Measurements from ENCODE around the gene SPATA12.

Gene SPATA12, protein sequence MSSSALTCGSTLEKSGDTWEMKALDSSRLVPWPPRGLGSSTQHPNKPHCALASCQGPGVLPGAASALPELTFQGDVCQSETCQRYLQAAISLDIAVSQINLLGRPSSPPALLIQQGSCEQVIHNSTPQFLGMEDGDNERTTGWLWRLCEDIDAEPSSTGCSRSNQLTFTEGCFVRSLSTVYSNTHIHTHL

GRCh38 chr3:57060089-57060821, at the start of gene SPATA12:
TSS of gene SPATA12 (plus strand) at chr3:57060664. CDS start at chr3:57073695, 13,031 bp downstream.
- DNase-seq: no peak

DNA sequence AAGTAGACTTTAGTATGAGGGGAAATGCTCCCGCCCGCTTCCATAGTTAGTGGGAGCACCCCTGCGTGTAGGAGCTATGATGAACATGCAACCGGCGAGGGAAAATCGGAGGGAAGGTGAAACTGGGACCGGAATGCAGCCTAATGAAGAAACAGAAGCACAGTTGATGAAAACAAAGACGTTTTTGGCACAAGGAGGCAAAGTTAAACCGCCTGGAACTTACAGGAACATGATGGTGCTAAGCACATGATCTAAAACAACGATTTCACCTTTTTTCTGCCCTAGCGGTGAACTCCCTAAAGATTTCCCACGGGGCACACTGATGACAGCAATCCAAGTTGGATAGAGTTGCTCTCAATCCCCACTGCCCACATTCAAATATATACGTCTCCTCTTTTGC, 49.4 kb upstream of the SPATA12 start:
- no peak for DNase-seq

GRCh38 chr3:57012847-57013246, 47.6 kb upstream of the SPATA12 start:
- DNase-seq: no peak

GRCh38 chr3:57015350-57015729, 45.1 kb upstream of the SPATA12 start:
- DNase-seq: no peak

DNA sequence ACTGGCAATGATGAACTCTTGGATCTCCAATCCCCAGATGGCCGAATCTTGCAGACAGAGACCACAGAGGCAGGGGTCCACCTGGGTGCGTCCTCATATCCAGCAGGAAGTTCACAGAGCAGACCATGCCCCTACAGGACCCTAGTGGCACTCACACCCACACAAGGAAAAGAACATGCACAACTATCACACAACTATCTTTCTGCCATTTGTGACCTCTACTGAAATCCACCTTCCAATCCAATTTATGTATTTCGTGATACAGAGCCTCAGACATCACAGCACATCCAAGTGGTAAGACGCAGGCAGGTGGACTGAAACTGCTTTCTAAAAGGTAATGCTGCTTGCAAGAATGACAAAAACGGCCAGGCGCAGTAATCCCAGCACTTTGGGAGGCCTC, 44.6 kb upstream of the SPATA12 start:
- DNase-seq: no peak

DNA sequence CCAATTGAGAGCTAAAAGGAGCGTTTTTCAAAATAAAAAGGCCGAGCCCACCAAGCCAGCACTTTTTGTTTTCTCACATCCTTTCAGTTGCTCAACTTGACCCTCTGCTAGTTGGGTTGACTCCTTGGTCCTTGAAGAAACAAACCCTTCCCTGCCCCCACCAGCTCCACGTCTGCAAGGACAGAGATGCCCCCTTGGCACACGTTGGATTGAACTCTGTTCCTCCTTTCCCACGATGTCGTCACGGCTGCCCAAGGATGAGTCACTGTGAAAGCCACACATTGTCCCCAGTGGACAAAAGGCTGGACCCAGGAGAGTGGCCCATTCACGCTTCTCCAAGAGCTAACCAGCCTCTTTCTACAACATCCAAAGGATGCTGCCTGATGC, 43.0 kb upstream of the SPATA12 start:
- no peak for DNase-seq

GRCh38 chr3:57018246-57018645, 42.2 kb upstream of the SPATA12 start:
- DNase-seq: no peak

GRCh38 chr3:57019057-57019456, 41.4 kb upstream of the SPATA12 start:
- no peak for DNase-seq

GRCh38 chr3:57025237-57025636, 35.2 kb upstream of the SPATA12 start:
- DNase-seq: no peak

GRCh38 chr3:57026944-57027343, 33.5 kb upstream of the SPATA12 start:
- DNase-seq: no peak

GRCh38 chr3:57029383-57029782, 31.1 kb upstream of the SPATA12 start:
- no peak for DNase-seq

- DNase-seq: no peak
Measured at GRCh38 chr3:57029924-57030323, 30.5 kb upstream of the SPATA12 start.

DNA sequence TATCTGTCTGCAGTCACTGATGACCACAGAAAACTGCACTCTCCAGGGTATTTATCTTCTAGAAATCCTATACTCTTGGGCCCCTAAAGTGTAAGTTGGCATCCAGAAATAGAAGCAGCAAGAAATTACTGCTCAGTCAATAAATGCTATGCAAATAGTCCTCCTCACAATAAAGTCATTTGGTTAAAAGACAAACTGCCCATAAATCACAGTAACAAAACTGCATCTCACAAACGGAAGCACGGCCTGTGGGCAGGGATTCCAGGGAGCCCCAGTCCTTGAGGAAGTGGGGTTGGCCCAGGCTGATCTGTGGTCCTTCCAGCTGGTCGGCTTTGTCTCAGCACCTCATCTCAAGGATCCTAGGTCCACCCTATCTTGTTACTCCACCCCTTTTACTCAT, 29.7 kb upstream of the SPATA12 start:
- no peak for DNase-seq

- DNase-seq: no peak
Measured at GRCh38 chr3:57031631-57032541, 28.6 kb upstream of the SPATA12 start.

GRCh38 chr3:57036952-57037351, 23.5 kb upstream of the SPATA12 start:
- no peak for DNase-seq

- no peak for DNase-seq
Measured at GRCh38 chr3:57038466-57039164, 21.8 kb upstream of the SPATA12 start.

GRCh38 chr3:57041674-57042073, 18.8 kb upstream of the SPATA12 start:
- DNase-seq: no peak

GRCh38 chr3:57043518-57043917, 16.9 kb upstream of the SPATA12 start:
- no peak for DNase-seq

- no peak for DNase-seq
Measured at GRCh38 chr3:57046101-57046765, 14.2 kb upstream of the SPATA12 start.

- no peak for DNase-seq
Measured at GRCh38 chr3:57048052-57048671, 12.3 kb upstream of the SPATA12 start.

DNA sequence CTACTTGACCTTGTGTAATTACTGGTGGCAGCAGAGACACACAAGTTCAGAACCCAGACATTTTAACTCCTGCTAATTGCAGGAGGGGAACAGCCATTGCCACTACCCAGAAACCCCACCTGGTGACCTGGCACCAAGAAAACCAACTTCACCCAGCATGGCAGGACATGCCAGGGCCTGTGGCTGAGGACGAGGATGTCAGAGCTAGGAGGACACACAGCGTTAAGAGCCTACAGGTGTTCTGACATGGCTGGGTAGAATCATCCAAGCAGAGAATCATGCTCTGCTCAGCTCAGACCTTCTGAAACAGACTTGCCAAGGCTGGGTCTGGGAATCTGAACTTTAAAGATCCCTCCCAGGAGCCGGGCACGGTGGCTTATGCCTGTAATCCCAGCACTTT, 11.7 kb upstream of the SPATA12 start:
- no peak for DNase-seq

DNA sequence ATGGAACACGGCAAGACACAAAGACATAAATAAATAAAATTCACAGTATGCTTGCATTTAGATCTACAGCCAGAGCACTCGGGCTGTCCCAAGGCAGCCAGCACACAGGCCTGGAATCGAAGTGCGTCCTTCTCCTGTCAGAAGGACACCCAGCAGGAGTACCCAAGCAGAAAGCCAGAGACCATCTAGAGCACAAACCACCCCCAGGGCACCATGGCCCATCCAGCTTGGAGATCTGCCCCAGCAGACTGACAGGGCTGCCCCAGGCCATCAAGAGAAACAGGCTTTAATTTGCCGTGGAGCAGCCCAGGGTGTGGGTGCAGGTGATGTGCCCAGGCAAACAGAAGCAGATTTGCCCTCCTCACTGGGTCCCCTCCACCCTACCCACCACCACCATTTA, 7.8 kb upstream of the SPATA12 start:
- no peak for DNase-seq
